ENCODE data around the gene IFRD2. TPM values are rescaled to one million over a fixed set of nuclear protein-coding genes. Genes with fewer than 3 reads are reported as not detected.

The IFRD2 gene
- total RNA-seq, 4 donors from 2014 or later = 40.0 to 178 (median 72.2) TPM

- DNase-seq (ENCODE audit: low spot score) (no peak), ATAC-seq (ENCODE audit: low FRiP score) (no peak)
- TF ChIP-seq, protein P1, sequence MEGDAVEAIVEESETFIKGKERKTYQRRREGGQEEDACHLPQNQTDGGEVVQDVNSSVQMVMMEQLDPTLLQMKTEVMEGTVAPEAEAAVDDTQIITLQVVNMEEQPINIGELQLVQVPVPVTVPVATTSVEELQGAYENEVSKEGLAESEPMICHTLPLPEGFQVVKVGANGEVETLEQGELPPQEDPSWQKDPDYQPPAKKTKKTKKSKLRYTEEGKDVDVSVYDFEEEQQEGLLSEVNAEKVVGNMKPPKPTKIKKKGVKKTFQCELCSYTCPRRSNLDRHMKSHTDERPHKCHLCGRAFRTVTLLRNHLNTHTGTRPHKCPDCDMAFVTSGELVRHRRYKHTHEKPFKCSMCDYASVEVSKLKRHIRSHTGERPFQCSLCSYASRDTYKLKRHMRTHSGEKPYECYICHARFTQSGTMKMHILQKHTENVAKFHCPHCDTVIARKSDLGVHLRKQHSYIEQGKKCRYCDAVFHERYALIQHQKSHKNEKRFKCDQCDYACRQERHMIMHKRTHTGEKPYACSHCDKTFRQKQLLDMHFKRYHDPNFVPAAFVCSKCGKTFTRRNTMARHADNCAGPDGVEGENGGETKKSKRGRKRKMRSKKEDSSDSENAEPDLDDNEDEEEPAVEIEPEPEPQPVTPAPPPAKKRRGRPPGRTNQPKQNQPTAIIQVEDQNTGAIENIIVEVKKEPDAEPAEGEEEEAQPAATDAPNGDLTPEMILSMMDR (IDR thresholded peaks at IDR 0.05) = no peak
Measured at GRCh38 chr3:50259432-50260026, 32.7 kb downstream of the IFRD2 start.

DNA sequence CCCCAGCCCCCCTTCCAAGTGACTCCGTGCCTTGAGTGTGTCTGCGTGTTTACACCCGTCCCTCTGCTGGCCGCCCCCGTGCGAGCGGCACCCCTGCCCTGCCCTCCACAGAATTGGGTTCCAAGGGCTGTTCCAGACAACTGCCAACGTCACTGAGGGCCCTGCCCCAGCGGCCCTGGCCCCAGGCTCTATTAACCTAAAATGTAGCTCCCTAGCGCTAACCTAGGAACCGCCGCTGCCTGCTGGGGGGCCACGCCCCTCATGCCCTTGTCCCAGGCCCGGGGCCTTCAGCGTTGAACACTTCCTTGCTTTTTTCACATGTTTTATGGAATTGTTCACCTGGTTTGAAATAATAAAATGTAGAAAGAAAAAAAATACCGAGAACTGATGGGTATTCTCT, 33.2 kb downstream of the IFRD2 start:
- TF ChIP-seq, protein P1 (IDR thresholded peaks at IDR 0.05) = no peak
- no peak for ATAC-seq (ENCODE audit: low FRiP score)
- no peak for DNase-seq (ENCODE audit: low spot score)

GRCh38 chr3:50258029-50258680, 34.1 kb downstream of the IFRD2 start:
- TF ChIP-seq, protein P1 (IDR thresholded peaks at IDR 0.05) = no peak
- DNase-seq (ENCODE audit: low spot score) (no peak), ATAC-seq (ENCODE audit: low FRiP score) (no peak)

- no peak for DNase-seq (ENCODE audit: low spot score)
- TF ChIP-seq, protein P1 (IDR thresholded peaks at IDR 0.05) = no peak
Measured at GRCh38 chr3:50256978-50257890, 35.0 kb downstream of the IFRD2 start.

DNA sequence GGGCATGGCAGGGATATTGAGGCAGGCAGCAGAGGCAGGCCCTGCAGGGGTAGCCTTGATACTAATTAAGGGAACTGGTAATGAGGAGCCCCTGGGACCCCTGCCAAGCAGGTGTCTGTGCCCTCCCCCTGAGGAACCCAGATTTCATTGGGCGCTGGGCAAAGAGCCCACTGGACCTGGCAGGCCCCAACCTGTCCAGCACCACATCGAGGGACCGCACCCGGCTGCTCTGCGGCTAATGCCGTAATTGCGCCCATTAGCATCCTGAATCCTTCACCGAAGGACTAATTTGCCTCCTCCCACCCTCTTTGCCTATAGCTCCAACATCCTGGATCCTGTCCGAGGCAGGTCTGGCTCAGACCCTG, 37.0 kb downstream of the IFRD2 start:
- TF ChIP-seq, protein P1 (IDR thresholded peaks at IDR 0.05) = no peak
- DNase-seq (ENCODE audit: low spot score) = no peak
- ATAC-seq (ENCODE audit: low FRiP score) = no peak

More at GRCh38 chr3:50256978-50257890, 35.0 kb downstream of the IFRD2 start:
- ATAC-seq (ENCODE audit: low FRiP score) = no peak

DNA sequence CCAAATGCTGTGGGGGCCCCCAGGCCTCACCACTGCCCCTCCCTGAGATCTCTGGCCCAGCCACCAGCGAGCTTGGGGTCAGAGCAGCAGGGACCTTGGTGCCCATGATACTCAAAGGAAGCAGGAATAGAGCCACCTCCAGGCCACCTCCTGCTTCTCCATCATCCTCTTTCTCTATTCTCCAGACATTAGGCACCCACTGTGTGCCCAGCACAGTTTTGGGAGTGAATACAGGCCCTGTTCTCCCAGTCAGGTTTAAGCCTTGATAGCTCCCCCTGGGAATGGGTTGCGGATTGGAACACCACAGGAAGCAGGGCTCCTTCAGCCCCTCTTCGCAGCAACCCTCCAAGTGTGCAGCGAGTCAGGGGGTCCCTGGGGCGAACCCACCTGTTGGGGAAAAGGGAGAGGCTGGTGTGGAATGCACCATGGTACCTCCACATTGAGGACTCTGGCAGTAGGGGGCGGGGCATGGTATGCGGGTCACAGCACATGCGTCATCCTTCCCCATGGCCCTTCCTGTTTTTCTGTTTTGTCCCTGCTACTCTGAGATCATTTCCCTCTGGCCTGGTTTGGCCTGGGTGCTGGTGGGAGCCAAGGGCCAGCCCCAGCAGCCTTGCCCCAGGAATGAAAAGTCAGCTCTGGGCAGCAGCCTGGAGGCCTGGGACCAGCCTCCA, 37.5 kb downstream of the IFRD2 start:
- no peak for DNase-seq (ENCODE audit: low spot score)
- ATAC-seq (ENCODE audit: low FRiP score) = no peak
- TF ChIP-seq, protein P1 (IDR thresholded peaks at IDR 0.05) = no peak
